ENCODE results near the gene KMT5C. TPM values are rescaled to one million over a fixed set of nuclear protein-coding genes. Genes with fewer than 3 reads are reported as not detected.
A peak's percentile ranks its signal among the peaks of the same experiment; 100 is the strongest.

KMT5C gene
- total RNA-seq, 2 experiments from 2014 or later = 22.8 to 36.1 TPM

DNA sequence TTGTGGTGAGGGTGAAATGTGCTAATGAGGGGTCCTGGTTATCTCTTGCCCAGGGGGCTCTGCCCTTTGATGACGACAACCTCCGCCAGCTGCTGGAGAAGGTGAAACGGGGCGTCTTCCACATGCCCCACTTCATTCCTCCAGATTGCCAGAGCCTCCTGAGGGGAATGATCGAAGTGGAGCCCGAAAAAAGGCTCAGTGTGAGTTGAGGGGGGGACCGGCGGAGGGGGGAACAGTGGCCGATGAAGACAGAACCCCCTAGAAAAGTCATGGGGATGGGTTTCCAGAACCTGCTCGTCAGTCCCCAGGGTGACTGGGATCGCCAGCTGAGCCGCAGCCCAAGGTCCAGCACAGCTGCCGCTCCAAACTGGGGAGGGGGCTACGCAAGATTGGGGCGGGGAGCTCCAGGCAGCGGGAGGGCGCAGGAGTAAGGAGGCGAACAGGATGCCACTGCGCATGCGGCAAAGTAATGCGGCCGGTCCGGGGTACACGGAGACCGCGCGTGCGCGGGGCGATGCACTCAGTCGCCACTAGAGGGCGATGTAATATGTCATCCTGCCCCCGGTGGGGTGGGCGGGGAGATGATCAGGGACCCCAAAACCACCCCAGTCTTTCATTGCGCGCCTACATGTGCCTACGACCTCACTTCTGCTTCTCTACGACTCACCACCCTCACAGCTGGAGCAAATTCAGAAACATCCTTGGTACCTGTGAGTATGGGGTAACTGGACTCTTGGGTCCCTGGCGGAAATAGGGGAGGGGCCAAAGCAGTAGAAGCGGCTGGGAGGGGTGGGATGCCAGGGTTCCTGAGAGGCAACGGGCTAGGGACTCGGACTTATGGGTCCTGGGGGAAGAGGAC, 38.0 kb upstream of the KMT5C start:
- TF ChIP-seq, protein P1, sequence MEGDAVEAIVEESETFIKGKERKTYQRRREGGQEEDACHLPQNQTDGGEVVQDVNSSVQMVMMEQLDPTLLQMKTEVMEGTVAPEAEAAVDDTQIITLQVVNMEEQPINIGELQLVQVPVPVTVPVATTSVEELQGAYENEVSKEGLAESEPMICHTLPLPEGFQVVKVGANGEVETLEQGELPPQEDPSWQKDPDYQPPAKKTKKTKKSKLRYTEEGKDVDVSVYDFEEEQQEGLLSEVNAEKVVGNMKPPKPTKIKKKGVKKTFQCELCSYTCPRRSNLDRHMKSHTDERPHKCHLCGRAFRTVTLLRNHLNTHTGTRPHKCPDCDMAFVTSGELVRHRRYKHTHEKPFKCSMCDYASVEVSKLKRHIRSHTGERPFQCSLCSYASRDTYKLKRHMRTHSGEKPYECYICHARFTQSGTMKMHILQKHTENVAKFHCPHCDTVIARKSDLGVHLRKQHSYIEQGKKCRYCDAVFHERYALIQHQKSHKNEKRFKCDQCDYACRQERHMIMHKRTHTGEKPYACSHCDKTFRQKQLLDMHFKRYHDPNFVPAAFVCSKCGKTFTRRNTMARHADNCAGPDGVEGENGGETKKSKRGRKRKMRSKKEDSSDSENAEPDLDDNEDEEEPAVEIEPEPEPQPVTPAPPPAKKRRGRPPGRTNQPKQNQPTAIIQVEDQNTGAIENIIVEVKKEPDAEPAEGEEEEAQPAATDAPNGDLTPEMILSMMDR (conservative IDR thresholded peaks at IDR 0.05; ENCODE audit: low read length) = peak; percentile 96
- no peak for TF ChIP-seq EZH2phosphoT487 (IDR thresholded peaks at IDR 0.05; ENCODE audit: borderline replicate concordance, low read depth, low read length)
- peaks cover 35% of the 10 kb centered on the region for H3K36me3 ChIP-seq (ENCODE audit: insufficient read depth, low read length)
- H3K9me3 ChIP-seq (ENCODE audit: low read length) = no peaks in the 10 kb centered on the region
- DNase-seq (ENCODE audit: low spot score) = peak; percentile 91
- no peaks in the 10 kb centered on the region for H4K20me1 ChIP-seq (ENCODE audit: insufficient read depth, low read length)
- BruUV-seq (replicated peaks) = no TSS peak
- H3K4me2 ChIP-seq (ENCODE audit: low read length) = peak overlapping the region; percentile 71
- ChIA-PET CTCF (ENCODE audit: unreplicated experiment) (interaction anchor here (0.6 to 1.2 kb wide), 5 partner anchors 10 to 158 kb away, joined by 3 to 5 read pairs (median 3); partner anchors contain the start of gene TMEM238), POLR2A (interaction anchor here (0.8 to 1.8 kb wide), 2 partner anchors 23 to 47 kb away, joined by 4 to 5 read pairs; no protein-coding TSS in a partner anchor)
- H3K4me3 ChIP-seq (ENCODE audit: low read depth, low read length, poor library complexity, severe bottlenecking) = peak overlapping the region; percentile 56
- no peaks in the 10 kb centered on the region for H3K9me2 ChIP-seq (ENCODE audit: insufficient read depth, low read length)
- intact Hi-C loops (cut with micrococcal nuclease; ENCODE audit: unreplicated experiment) = loop anchor here (5.0 kb wide), 1 partner anchor 36 kb away; the partner anchor contains the start of gene KMT5C
- H3K27ac ChIP-seq (ENCODE audit: low read depth, low read length, poor library complexity, severe bottlenecking) = peak overlapping the region; percentile 15
- peak overlapping the region; percentile 32; the same call in 1 of the 2 replicates for H2AFZ ChIP-seq (ENCODE audit: low read length)
- peaks cover 37% of the 10 kb centered on the region for H3K4me1 ChIP-seq (ENCODE audit: insufficient read depth, low read length, poor library complexity, severe bottlenecking)
- H3K79me2 ChIP-seq (ENCODE audit: insufficient read depth, low read depth, low read length) = no peaks in the 10 kb centered on the region

DNA sequence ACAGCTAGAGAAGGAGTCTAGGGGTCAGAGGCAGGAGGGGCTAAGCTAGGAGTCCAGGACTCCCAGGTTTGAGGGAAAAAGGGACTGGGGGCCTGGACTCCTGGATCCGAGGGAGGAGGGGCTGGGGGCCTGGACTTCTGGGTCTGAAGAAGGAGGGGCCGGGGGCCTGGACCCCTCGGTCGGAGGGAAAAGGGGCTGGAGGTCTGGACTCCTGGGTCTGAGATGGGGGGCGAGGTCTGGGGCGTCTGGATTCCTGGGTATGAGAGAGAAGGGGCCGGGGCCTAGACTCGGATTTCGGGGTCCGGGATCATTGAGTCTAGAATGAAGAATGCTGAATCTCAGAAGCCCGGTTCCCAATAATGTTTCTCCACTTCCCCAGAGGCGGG, 37.4 kb upstream of the KMT5C start:
- H3K4me3 ChIP-seq (ENCODE audit: low read depth, low read length, poor library complexity, severe bottlenecking) = peak overlapping the region; percentile 56
- peak overlapping the region; percentile 71 for H3K4me2 ChIP-seq (ENCODE audit: low read length)
- H3K4me1 ChIP-seq (ENCODE audit: insufficient read depth, low read length, poor library complexity, severe bottlenecking) = peaks cover 43% of the 10 kb centered on the region
- H3K27ac ChIP-seq (ENCODE audit: low read depth, low read length, poor library complexity, severe bottlenecking) = peak overlapping the region; percentile 15
- DNase-seq (ENCODE audit: low spot score) = no peak
- CTCF ChIA-PET (ENCODE audit: unreplicated experiment) = interaction anchor here (0.6 to 1.2 kb wide), 2 partner anchors 48 to 82 kb away, joined by 3 read pairs; partner anchors contain the start of gene TMEM238
- no peak for TF ChIP-seq EZH2phosphoT487 (IDR thresholded peaks at IDR 0.05; ENCODE audit: borderline replicate concordance, low read depth, low read length)
- TF ChIP-seq, protein P1 (conservative IDR thresholded peaks at IDR 0.05; ENCODE audit: low read length) = no peak
- BruUV-seq (replicated peaks) = no TSS peak
- intact Hi-C loops (cut with micrococcal nuclease; ENCODE audit: unreplicated experiment) = loop anchor here (5.0 kb wide), 1 partner anchor 35 kb away; the partner anchor contains the start of gene KMT5C
- H3K9me3 ChIP-seq (ENCODE audit: low read length) = no peaks in the 10 kb centered on the region
- H2AFZ ChIP-seq (ENCODE audit: low read length) = peak overlapping the region; percentile 32; the same call in 1 of the 2 replicates
- H3K9me2 ChIP-seq (ENCODE audit: insufficient read depth, low read length) = no peaks in the 10 kb centered on the region
- H3K79me2 ChIP-seq (ENCODE audit: insufficient read depth, low read depth, low read length) = no peaks in the 10 kb centered on the region
- POLR2A ChIA-PET = interaction anchor here (0.6 to 1.8 kb wide), 2 partner anchors 42 to 48 kb away, joined by 3 to 4 read pairs; no protein-coding TSS in a partner anchor
- no peaks in the 10 kb centered on the region for H4K20me1 ChIP-seq (ENCODE audit: insufficient read depth, low read length)
- H3K36me3 ChIP-seq (ENCODE audit: insufficient read depth, low read length) = peaks cover 37% of the 10 kb centered on the region

Data from OCI-LY7 (cell line).